NCI-H82 treated with DMSO at 0.1 percent for 48 hours (cell line): ENCODE results near the gene LRP1B.

ENCODE experiments used
- DNase-seq: peaks from one replicate; lab custom pipeline; 2025; ENCODE audit not compliant: unreplicated experiment; lab: John Stamatoyannopoulos, UW

LRP1B gene

GRCh38 chr2:141062031-141062430 lies 1068.8 kb downstream of the LRP1B start:
- peak; percentile 52 for DNase-seq

DNA sequence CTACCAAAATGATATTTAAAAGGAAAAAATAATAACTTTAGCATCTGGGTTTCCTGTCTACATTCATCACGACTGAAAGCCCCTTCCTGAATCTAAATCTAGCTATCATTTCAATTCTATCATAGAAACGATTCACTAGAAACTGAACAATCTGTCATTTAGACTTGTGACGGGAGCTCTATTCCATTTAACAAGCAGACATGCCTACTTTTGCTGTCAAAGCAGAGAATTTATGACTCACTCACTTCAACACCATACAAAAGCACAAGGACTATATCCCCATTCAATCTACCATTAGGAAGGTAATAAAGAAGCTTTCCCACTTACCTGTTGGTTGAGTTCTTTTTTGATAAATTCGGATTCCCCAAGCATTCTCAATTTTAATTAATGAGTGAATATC lies 1072.3 kb downstream of the LRP1B start:
- DNase-seq: no peak

- no peak for DNase-seq
Measured at GRCh38 chr2:141055531-141055930, 1075.3 kb downstream of the LRP1B start.

DNA sequence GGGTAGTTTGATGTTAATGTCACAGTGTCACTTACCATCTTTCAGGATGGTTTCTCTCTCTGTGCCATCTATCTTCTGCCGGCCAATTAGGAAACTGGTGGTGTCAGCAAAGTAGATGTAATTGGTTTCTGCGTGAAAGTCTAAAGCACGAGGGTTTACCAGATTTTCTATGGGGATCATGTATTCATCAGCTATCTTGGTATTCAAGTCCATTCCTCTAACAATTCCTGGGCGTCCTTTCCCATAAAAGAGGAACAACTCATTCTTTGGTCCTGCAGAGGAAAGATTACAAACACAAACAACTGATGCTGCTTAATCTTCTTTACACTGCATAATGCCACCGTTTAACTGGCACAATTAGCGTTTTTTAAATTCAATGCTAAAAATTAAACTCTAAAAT lies 1081.9 kb downstream of the LRP1B start:
- DNase-seq: no peak

DNA sequence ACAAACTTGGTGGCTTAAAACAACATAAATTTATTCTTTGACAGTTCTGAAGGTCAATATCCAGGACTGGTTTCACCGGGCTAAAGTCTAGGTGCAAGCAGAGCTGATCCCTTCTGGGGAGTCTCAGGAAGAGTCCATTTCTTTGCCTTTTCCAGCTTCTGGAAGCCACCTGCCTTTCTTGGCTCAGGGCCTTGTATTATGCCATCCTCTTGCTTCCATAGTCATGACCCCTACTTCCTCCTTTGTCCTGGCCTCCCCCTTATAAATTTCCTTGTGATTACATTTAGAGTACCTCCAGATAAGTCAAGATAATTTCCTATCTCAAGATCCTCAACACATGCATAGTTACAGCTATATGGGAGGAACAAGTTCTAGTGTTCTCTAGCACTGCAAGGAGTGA lies 1089.5 kb downstream of the LRP1B start:
- DNase-seq: no peak

DNA sequence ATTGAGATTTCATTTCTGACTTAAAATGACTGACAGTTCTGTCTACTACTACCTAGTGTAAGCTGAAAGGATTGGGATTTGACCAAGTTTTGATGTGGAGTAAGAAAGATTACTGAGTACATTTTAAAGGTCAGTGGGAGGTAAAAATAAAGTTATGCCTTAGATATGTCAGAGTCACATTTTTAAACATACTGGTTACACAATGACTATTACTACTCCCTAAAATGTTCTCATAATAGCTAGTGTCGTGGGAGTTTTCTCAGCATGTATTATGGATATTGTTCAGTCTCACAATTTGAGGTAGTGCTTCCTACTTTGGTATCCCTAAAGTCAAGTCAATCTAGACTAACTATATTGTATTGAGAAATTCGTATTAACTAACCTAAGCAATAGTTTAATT lies 1092.5 kb downstream of the LRP1B start:
- no peak for DNase-seq

DNA sequence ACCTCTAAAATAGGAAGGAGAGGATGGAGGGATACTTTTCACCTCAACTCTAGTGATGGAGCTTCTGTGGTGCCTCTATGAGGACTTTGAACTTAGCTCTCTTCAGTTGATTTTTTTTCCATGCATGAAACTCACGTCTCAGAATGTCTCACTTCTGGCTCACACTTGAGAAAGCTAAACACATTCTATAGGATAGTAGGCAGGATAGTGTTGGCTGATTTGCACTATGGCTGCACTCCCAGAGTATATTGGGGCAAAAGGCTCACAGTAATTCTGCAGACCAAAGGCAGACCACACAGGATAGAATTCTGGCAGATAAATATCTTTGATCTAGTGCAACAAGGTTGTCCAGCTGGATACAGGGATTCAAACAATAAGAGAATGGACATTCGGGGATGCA lies 1093.5 kb downstream of the LRP1B start:
- DNase-seq: no peak

DNA sequence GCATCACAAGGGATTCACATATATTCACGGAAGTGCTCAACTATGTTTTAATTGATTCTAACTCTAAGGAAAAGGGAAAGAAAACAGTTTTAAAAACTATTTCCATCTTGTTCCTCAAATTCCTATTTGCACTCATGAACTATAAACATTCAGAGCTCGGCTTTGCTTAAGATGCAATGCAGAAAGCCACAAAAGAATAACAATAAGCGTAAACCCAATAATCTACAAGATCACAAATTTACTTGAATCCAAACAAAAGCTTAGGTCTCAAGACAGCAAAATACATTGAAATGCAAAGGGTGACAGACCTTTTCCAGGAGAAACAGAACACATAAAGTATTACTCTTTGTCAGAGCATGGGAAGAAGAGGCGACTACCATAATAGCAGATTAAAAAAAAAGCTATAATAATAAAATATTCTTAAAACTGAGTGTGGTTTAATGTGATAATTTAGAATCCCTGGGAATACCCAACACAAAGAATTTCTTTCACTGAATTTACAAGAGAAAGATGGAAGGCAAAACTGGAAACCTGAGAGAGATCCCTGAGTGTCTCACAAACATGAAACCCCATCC lies 1094.9 kb downstream of the LRP1B start:
- no peak for DNase-seq

- DNase-seq: no peak
Measured at GRCh38 chr2:141029428-141030078, 1101.3 kb downstream of the LRP1B start.

DNA sequence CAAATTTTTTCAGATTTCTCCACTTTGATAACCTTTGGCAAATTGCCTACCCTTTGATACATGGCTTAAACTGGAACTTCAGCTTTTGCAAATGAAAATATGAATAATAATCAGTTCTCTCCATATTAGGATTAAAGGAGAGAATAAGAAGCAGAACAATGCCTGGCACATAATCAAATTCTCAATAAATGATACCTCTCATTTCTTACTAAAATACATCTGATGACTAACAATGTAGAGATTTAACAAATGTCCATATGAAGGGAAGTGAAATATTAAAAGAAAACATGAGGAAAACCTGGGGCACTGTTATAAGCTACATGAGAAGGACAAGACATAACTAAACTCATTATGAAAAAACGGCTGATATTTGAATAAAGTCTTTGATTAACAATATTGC lies 1103.6 kb downstream of the LRP1B start:
- DNase-seq: no peak

GRCh38 chr2:141021611-141022010 lies 1109.2 kb downstream of the LRP1B start:
- DNase-seq: no peak

GRCh38 chr2:141021109-141021508 lies 1109.7 kb downstream of the LRP1B start:
- DNase-seq: no peak

DNA sequence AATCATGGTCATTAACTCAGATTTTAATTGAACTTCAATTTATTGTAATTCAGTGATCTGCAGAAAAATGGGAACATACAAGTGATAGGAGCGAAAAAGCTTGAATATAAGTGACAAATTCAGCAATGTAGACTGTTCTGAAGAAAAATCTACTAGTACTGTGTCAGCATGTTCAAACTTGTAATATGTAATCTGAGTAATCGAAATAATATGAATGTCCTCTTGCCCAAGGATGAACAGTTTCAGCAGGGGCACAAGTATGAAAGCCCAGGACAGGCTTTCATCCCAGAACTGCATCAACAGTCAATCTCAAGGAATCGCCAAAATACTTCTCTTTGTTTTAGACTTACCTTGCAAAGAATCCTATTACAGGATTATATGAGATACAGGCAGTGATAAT lies 1110.5 kb downstream of the LRP1B start:
- no peak for DNase-seq

DNA sequence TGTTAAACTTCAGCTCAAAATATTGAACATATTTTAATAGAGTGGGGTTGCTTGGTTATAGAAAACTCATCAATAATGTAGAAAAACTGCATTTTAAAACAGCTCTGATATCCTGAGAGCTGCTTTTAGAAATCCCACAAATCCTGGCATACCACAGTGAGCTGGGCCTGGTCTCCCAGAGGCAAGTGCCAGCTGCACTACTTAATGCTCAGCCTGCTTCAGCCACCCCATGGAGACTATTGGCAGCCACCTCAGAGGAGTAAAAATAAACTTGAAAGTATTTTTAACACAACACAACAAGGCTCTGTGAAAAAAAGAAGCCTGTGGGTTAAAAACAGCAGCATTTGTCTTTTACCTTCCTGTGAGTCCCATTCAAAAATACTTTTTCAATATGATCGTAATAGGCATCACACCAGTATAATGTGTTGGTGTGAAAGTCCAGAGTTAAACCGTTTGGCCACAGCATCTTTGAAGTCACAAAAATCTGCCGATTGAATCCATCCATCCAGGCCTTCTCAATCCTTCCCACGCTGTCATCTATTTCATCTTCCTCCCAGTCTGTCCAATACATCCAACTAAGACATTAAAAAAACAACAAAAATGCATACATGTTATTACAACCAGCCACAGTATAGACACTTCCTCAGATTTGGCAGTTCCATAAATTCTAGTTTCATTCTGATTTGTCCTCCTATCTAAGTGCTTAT lies 1115.3 kb downstream of the LRP1B start:
- DNase-seq: no peak

DNA sequence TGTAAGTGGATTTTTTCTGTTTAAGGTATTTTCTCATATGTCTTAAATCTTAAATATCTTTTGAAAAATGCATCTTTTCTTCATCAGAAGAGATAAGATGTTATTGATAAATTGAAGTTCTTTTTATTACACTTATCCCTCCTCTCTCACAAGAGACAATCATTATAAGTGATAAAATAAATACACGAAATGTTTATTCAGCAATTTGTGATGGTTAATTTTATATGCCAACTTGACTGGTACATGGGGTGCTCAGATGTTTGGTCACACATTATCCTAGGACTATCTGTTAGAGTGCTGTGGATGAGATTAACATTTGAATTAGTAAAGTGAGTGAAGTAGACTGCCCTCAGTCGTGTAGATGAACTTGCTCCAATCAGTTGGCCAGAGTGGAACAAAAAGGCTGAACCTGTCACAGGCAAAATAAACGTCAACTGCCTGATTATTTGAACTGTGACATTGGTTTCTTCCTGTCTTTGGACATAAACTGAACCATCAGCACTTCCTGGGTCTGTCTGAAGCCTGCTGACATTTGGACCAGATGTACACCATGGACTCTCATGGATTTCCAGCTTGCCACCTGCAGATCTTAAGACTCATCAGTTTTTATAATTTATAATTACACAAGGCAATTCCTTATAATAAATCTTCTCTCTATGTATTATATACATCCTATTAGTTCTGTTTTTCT lies 1126.7 kb downstream of the LRP1B start:
- no peak for DNase-seq

DNA sequence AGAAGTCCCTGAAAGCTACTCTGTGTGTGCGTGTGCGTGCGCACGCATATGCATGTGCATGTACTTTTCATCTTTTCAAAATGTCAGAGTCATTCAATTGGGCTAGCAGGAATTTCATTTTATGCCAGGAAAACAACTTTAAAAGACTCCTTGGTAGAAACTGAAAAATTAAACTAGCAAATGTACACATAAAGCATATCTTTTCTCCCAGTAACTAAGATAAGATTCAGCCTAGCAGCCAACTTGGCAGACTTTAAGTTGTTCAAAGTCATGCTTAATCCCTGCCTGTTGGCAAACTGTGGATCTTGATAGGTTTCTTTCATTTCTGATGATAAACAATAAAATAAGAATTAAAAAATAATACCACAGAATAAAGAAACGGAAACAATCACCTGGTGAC lies 1129.1 kb downstream of the LRP1B start:
- DNase-seq: no peak

- no peak for DNase-seq
Measured at GRCh38 chr2:140998577-140998976, 1132.2 kb downstream of the LRP1B start.

DNA sequence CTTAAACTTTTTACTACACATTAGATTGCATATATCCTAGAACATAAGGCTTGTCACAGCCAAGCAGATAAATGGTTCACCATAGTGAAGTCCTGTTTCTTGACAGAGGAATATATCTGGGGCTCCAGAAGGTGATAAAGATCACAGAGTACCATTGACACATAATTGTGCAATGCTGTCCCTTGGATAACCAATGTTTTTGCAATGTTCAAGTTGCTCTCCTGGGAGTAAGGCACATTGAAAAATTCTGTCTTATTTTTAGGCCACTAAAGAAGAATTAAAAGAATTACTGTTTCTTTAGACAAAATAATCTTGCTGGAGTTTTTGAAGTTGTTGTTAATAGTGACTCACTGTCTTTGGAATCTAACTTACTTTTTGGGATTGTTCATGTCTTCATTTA lies 1132.8 kb downstream of the LRP1B start:
- DNase-seq: no peak

DNA sequence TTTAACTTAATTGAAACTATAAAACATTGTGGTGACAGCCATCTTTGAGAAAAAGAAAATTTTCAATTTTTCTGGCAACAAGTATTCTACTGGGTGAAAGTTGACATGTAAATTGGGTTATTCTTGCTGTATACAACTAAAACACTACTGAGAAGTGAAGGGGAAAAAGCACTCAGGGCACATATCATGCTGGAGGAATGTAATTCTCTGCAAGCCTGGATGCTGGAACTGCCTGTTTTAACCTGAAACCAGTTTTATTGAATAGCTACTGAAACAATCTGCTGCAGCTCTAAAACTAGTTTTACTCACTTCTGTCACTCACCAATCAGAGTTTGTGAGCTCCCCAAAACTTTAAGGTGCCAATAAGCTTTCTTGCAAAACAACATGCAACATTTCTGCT lies 1136.0 kb downstream of the LRP1B start:
- no peak for DNase-seq

DNA sequence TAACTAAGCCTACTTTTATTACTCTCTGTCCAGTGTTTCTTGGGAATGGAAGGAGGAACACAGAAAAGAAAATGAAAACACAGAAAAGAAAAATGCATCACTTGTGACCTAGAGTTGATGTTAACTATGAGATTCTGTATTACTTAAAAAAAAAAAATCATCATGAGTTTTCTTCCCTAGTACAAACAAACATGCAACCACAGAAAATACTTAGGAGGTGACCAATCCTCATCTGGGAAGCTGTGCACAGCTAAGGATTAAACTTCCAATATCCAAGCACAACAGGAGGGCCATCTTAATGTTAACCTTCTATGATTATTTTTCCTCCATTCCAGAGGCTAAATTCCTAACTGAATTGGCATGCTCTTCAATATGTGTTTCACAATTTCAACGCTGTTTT lies 1140.4 kb downstream of the LRP1B start:
- DNase-seq: no peak

DNA sequence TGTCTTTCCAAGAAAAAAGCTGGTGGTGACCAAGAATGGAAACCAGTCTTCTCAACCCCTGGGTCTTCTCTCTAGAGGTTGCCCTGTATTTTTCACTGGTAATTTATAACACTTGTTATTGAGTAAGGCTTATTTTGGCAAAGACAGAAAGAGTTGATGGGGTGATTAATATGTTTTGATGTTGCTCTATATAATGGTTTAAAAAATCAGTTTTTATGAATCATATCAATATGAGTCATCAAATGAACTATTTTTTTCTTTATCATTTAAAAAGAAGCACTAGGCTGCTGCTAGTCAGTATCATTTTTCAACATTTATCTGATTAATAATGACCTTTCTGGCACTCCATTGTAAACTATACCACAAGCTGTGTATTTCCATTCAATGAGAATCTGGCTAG lies 1142.2 kb downstream of the LRP1B start:
- no peak for DNase-seq

GRCh38 chr2:140986456-140986855 lies 1144.4 kb downstream of the LRP1B start:
- no peak for DNase-seq
